ENCODE measurements around the gene PLEKHG4B.

Gene PLEKHG4B

GRCh38 chr5:173392-174290 lies 81.7 kb downstream of the PLEKHG4B start:
- H3K4me1 ChIP-seq, result peaks cover 7% of the 10 kb centered on the region
- H3K9me3 ChIP-seq (ENCODE audit: control insufficient read depth, low read length), result no peaks in the 10 kb centered on the region
- no peaks in the 10 kb centered on the region for H3K36me3 ChIP-seq (ENCODE audit: control insufficient read depth, insufficient read depth, low read length)
- H3K4me3 ChIP-seq (ENCODE audit: low read depth, low read length), result no peak overlapping the region
- no peaks in the 10 kb centered on the region for H3K79me2 ChIP-seq
- no peak overlapping the region for H3K9ac ChIP-seq
- no peak overlapping the region for H3K27ac ChIP-seq
- TF ChIP-seq CTCF (IDR thresholded peaks at IDR 0.05), result no peak
- no peaks in the 10 kb centered on the region for H3K27me3 ChIP-seq (ENCODE audit: control insufficient read depth, insufficient read depth, low read length)
- H2AFZ ChIP-seq, result no peak overlapping the region
- H3K4me2 ChIP-seq (ENCODE audit: low read length), result no peak overlapping the region

GRCh38 chr5:174291-174600 lies 82.3 kb downstream of the PLEKHG4B start:
- no peak overlapping the region for H3K4me2 ChIP-seq (ENCODE audit: low read length)
- no peak overlapping the region for H3K9ac ChIP-seq
- H3K79me2 ChIP-seq, result no peaks in the 10 kb centered on the region
- H3K9me3 ChIP-seq (ENCODE audit: control insufficient read depth, low read length), result no peaks in the 10 kb centered on the region
- no peak overlapping the region for H2AFZ ChIP-seq
- no peak overlapping the region for H3K27ac ChIP-seq
- TF ChIP-seq CTCF (IDR thresholded peaks at IDR 0.05), result no peak
- H3K4me1 ChIP-seq, result peaks cover 7% of the 10 kb centered on the region
- no peaks in the 10 kb centered on the region for H3K36me3 ChIP-seq (ENCODE audit: control insufficient read depth, insufficient read depth, low read length)
- no peak overlapping the region for H3K4me3 ChIP-seq (ENCODE audit: low read depth, low read length)
- no peaks in the 10 kb centered on the region for H3K27me3 ChIP-seq (ENCODE audit: control insufficient read depth, insufficient read depth, low read length)

- H3K27ac ChIP-seq, result no peak overlapping the region
- no peak for TF ChIP-seq CTCF (IDR thresholded peaks at IDR 0.05)
- H3K4me3 ChIP-seq (ENCODE audit: low read depth, low read length), result no peak overlapping the region
- no peak overlapping the region for H2AFZ ChIP-seq
- H3K79me2 ChIP-seq, result no peaks in the 10 kb centered on the region
- no peaks in the 10 kb centered on the region for H3K27me3 ChIP-seq (ENCODE audit: control insufficient read depth, insufficient read depth, low read length)
- H3K9me3 ChIP-seq (ENCODE audit: control insufficient read depth, low read length), result no peaks in the 10 kb centered on the region
- no peak overlapping the region for H3K4me2 ChIP-seq (ENCODE audit: low read length)
- peaks cover 7% of the 10 kb centered on the region for H3K4me1 ChIP-seq
- H3K9ac ChIP-seq, result no peak overlapping the region
- no peaks in the 10 kb centered on the region for H3K36me3 ChIP-seq (ENCODE audit: control insufficient read depth, insufficient read depth, low read length)
Measured at GRCh38 chr5:174876-175465, 83.0 kb downstream of the PLEKHG4B start.

GRCh38 chr5:176296-176823 lies 84.4 kb downstream of the PLEKHG4B start:
- Histone ChIP-seq H3K79me2 (no peaks in the 10 kb centered on the region), H3K4me2 (ENCODE audit: low read length) (peak overlapping the region; percentile 37), H3K36me3 (ENCODE audit: control insufficient read depth, insufficient read depth, low read length) (no peaks in the 10 kb centered on the region), H3K4me3 (ENCODE audit: low read depth, low read length) (no peak overlapping the region), H3K9ac (no peak overlapping the region), H2AFZ (no peak overlapping the region), H3K9me3 (ENCODE audit: control insufficient read depth, low read length) (no peaks in the 10 kb centered on the region), H3K27ac (no peak overlapping the region), H3K4me1 (peaks cover 7% of the 10 kb centered on the region), H3K27me3 (ENCODE audit: control insufficient read depth, insufficient read depth, low read length) (no peaks in the 10 kb centered on the region)
- TF ChIP-seq CTCF (IDR thresholded peaks at IDR 0.05), result no peak
